Natural killer cell (primary cell): Measurements from ENCODE around the gene CRIM1. TPM values are rescaled to one million over a fixed set of nuclear protein-coding genes. Genes with fewer than 3 reads are reported as not detected.

Source experiments
- ATAC-seq, 3 donors: fragments of 150-1000 bp in 2 of 3; fragments of 200-7000 bp in 1 of 3; cut with Tn5 transposase; 1 replicate in 1 of 3; 2 replicates in 2 of 3; pipeline ENCODE4 v1.10.0; 2021; ENCODE audit warnings: mild to moderate bottlenecking in 2 of 3, moderate library complexity in 2 of 3
- DNase-seq, 2 donors: peaks; one replicate each; pipeline versions ENCODE4 v3.0.0 to v3.0.0-alpha.2; 2013 to 2021; ENCODE audit warnings: mixed read lengths in 1 of 2
- H3K27ac ChIP-seq: one replicate; pipeline ENCODE4 v1.5.1; 2013; ENCODE audit warnings: mild to moderate bottlenecking, low read length
- H3K27me3 ChIP-seq: one replicate; pipeline ENCODE4 v1.6.1; 2013; ENCODE audit warnings: low read length; ENCODE audit not compliant: control insufficient read depth, insufficient read depth
- H3K36me3 ChIP-seq: one replicate; pipeline ENCODE4 v1.6.1; 2013; ENCODE audit warnings: low read length; ENCODE audit not compliant: control insufficient read depth, insufficient read depth
- H3K4me1 ChIP-seq: one replicate; pipeline ENCODE4 v1.6.1; 2013; ENCODE audit warnings: low read length; ENCODE audit not compliant: control insufficient read depth, insufficient read depth
- H3K4me3 ChIP-seq: one replicate; pipeline ENCODE4 v1.5.1; 2013; ENCODE audit warnings: low read length
- H3K9me3 ChIP-seq: one replicate; pipeline ENCODE4 v1.6.1; 2013; ENCODE audit warnings: low read length; ENCODE audit not compliant: control insufficient read depth, insufficient read depth
- H3K27ac Mint-ChIP-seq, 2 donors: one replicate each; pipeline ENCODE4 v1.8.0; 2022; ENCODE audit warnings: mild to moderate bottlenecking in 2 of 2, mixed read lengths in 2 of 2, moderate library complexity in 1 of 2
- H3K27me3 Mint-ChIP-seq, 2 donors: one replicate each; pipeline ENCODE4 v1.8.0; 2022; ENCODE audit warnings: low read depth in 2 of 2, mixed read lengths in 2 of 2
- H3K36me3 Mint-ChIP-seq: one replicate; pipeline ENCODE4 v1.8.0; 2022; ENCODE audit warnings: mixed read lengths
- H3K4me1 Mint-ChIP-seq, 2 donors: one replicate each; pipeline ENCODE4 v1.8.0; 2022; ENCODE audit warnings: mixed read lengths in 2 of 2
- H3K4me3 Mint-ChIP-seq: one replicate; pipeline ENCODE4 v1.8.0; 2022; ENCODE audit warnings: mild to moderate bottlenecking, moderate library complexity, mixed read lengths
- H3K9me3 Mint-ChIP-seq, 2 donors: one replicate each; pipeline ENCODE4 v1.8.0; 2022; ENCODE audit warnings: mixed read lengths in 2 of 2
- CTCF ChIP-seq: fragments of 200-600 bp; IDR thresholded peaks from one replicate; pipeline ENCODE4 v1.8.0; 2022; ENCODE audit warnings: antibody characterized with exemption
- WGBS: methylation state at CpG from one replicate; pipeline ENCODE4 v1.1.7; 2013; ENCODE audit warnings: missing lambda C conversion rate; ENCODE audit not compliant: insufficient coverage; 5-methylcytosine and 5-hydroxymethylcytosine counted together
- intact Hi-C: fragments of 100-400 bp; cut with micrococcal nuclease; formaldehyde crosslinking; loops from one replicate; pipeline ENCODE4 v1.14.2; 2022
- total RNA-seq, 4 donors: library from RNA; stranded (reverse); fragments of 120-200 nt in 1 of 4; gene quantifications; one replicate each; pipeline versions ENCODE4 v1.2.3 to v1.2.4, GENCODE V29; 2013 to 2022

CRIM1 gene
- total RNA-seq, 3 donors from 2014 or later (not counting 1 experiment from before 2014, with no cell fraction given), result 19.3 to 34.1 (median 32.9) TPM

- no peak for ATAC-seq
- Histone ChIP-seq H3K4me3 (no peak overlapping the region), H3K36me3 (no peaks in the 10 kb centered on the region), H3K9me3 (no peaks in the 10 kb centered on the region), H3K27me3 (no peaks in the 10 kb centered on the region), H3K4me1 (no peaks in the 10 kb centered on the region), H3K27ac (no peak overlapping the region)
- Mint-ChIP-seq H3K4me3 (no peak overlapping the region), H3K4me1 (peaks cover 17 to 35% of the 10 kb centered on the region in 2 donors), H3K27me3 (no peaks in the 10 kb centered on the region), H3K36me3 (no peaks in the 10 kb centered on the region), H3K27ac (no peak overlapping the region), H3K9me3 (no peaks in the 10 kb centered on the region)
- WGBS, result 89% methylated on average over 3 of the region's 3 CpGs
- intact Hi-C loops, result no loop called here
- DNase-seq, result no peak
- TF ChIP-seq CTCF, result no peak
Observed at GRCh38 chr2:36388472-36388871, 32.9 kb downstream of the CRIM1 start.

GRCh38 chr2:36389091-36389564 is 33.5 kb downstream of the CRIM1 start:
- Mint-ChIP-seq H3K4me3 (no peak overlapping the region), H3K9me3 (no peaks in the 10 kb centered on the region), H3K27me3 (no peaks in the 10 kb centered on the region), H3K36me3 (no peaks in the 10 kb centered on the region), H3K27ac (no peak overlapping the region), H3K4me1 (peaks cover 21 to 29% of the 10 kb centered on the region in 2 donors)
- WGBS, result 93% methylated on average over 4 of the region's 5 CpGs
- H3K36me3 ChIP-seq, result no peaks in the 10 kb centered on the region
- DNase-seq, result no peak
- intact Hi-C loops, result no loop called here
- H3K27ac ChIP-seq, result no peak overlapping the region
- no peaks in the 10 kb centered on the region for H3K27me3 ChIP-seq
- H3K4me1 ChIP-seq, result no peaks in the 10 kb centered on the region
- no peak for TF ChIP-seq CTCF
- ATAC-seq, result no peak
- no peaks in the 10 kb centered on the region for H3K9me3 ChIP-seq
- no peak overlapping the region for H3K4me3 ChIP-seq

- Histone ChIP-seq H3K36me3 (no peaks in the 10 kb centered on the region), H3K27me3 (no peaks in the 10 kb centered on the region), H3K27ac (no peak overlapping the region), H3K4me3 (no peak overlapping the region), H3K9me3 (no peaks in the 10 kb centered on the region), H3K4me1 (no peaks in the 10 kb centered on the region)
- ATAC-seq, result no peak
- Mint-ChIP-seq H3K36me3 (no peaks in the 10 kb centered on the region), H3K27ac (no peak overlapping the region), H3K27me3 (no peaks in the 10 kb centered on the region), H3K4me3 (no peak overlapping the region), H3K9me3 (no peaks in the 10 kb centered on the region), H3K4me1 (peaks cover 21 to 29% of the 10 kb centered on the region in 2 donors)
- TF ChIP-seq CTCF, result no peak
- 84% methylated on average over 3 of the region's 3 CpGs for WGBS
- intact Hi-C loops, result no loop called here
- no peak for DNase-seq
Observed at GRCh38 chr2:36389577-36389976, 34.0 kb downstream of the CRIM1 start.

- H3K9me3 Mint-ChIP-seq, result no peaks in the 10 kb centered on the region
- H3K27ac Mint-ChIP-seq, result no peak overlapping the region
- H3K4me1 ChIP-seq, result no peaks in the 10 kb centered on the region
- H3K4me3 Mint-ChIP-seq, result no peak overlapping the region
- 91% methylated on average over 5 of the region's 5 CpGs for WGBS
- H3K27me3 Mint-ChIP-seq, result no peaks in the 10 kb centered on the region
- no peaks in the 10 kb centered on the region for H3K27me3 ChIP-seq
- intact Hi-C loops, result no loop called here
- H3K9me3 ChIP-seq, result no peaks in the 10 kb centered on the region
- H3K4me3 ChIP-seq, result no peak overlapping the region
- peaks cover 5 to 8% of the 10 kb centered on the region in 2 donors for H3K4me1 Mint-ChIP-seq
- no peak for ATAC-seq
- no peak for TF ChIP-seq CTCF
- H3K27ac ChIP-seq, result no peak overlapping the region
- no peaks in the 10 kb centered on the region for H3K36me3 ChIP-seq
- H3K36me3 Mint-ChIP-seq, result no peaks in the 10 kb centered on the region
- DNase-seq, result no peak
Observed at GRCh38 chr2:36392571-36393255, 37.1 kb downstream of the CRIM1 start.
